DLD1 (cell line): ENCODE results near the gene TRMT2A.

Experiments used
- in situ Hi-C: cut with HindIII; loops from 2 replicates; pipeline ENCODE4 v1.10.0; 2017; ENCODE audit warnings: low sequenced_read_pairs

TRMT2A gene

GRCh38 chr22:20107951-20108756 is 8.9 kb downstream of the TRMT2A start:
- in situ Hi-C loops, result no loop called here

GRCh38 chr22:20107471-20107901 is 9.5 kb downstream of the TRMT2A start:
- in situ Hi-C loops, result no loop called here

GRCh38 chr22:20106849-20107237 is 10.2 kb downstream of the TRMT2A start:
- in situ Hi-C loops, result no loop called here

GRCh38 chr22:20106205-20106848 is 10.7 kb downstream of the TRMT2A start:
- in situ Hi-C loops, result no loop called here

GRCh38 chr22:20105456-20106204 is 11.4 kb downstream of the TRMT2A start:
- in situ Hi-C loops, result no loop called here

GRCh38 chr22:20102203-20102780 is 14.7 kb downstream of the TRMT2A start:
- in situ Hi-C loops, result no loop called here

GRCh38 chr22:20101638-20102037 is 15.4 kb downstream of the TRMT2A start:
- in situ Hi-C loops, result no loop called here

- in situ Hi-C loops, result no loop called here
Measured at GRCh38 chr22:20099099-20099711, 17.8 kb downstream of the TRMT2A start.

GRCh38 chr22:20096574-20097420 is 20.2 kb downstream of the TRMT2A start:
- in situ Hi-C loops, result no loop called here

- in situ Hi-C loops, result no loop called here
Measured at GRCh38 chr22:20095521-20095920, 21.5 kb downstream of the TRMT2A start.

GRCh38 chr22:20094197-20094807 is 22.7 kb downstream of the TRMT2A start:
- in situ Hi-C loops, result no loop called here

- in situ Hi-C loops, result no loop called here
Measured at GRCh38 chr22:20093418-20094196, 23.4 kb downstream of the TRMT2A start.

- in situ Hi-C loops, result no loop called here
Measured at GRCh38 chr22:20092477-20092854, 24.6 kb downstream of the TRMT2A start.

- in situ Hi-C loops, result no loop called here
Measured at GRCh38 chr22:20091690-20092476, 25.1 kb downstream of the TRMT2A start.

GRCh38 chr22:20090730-20091240 is 26.2 kb downstream of the TRMT2A start:
- in situ Hi-C loops, result no loop called here

GRCh38 chr22:20089977-20090729 is 26.9 kb downstream of the TRMT2A start:
- in situ Hi-C loops, result no loop called here
